Kidney glomerular epithelial cell (primary cell): ENCODE measurements around the gene RPTOR.
A peak's percentile ranks its signal among the peaks of the same experiment; 100 is the strongest.
"Not testable (repeated sequence)": the region's sequence is repeated elsewhere in the genome, so short reads cannot be mapped to it uniquely, and the experiment has no call there.

Source experiments
- DNase-seq: peaks from one replicate; lab custom pipeline; 2025; lab: John Stamatoyannopoulos, UW

Gene RPTOR

GRCh38 chr17:80781807-80782277, 237.2 kb downstream of the RPTOR start:
- DNase-seq, result no peak

- DNase-seq, result peak; percentile 1
Observed at GRCh38 chr17:80782536-80783427, 238.1 kb downstream of the RPTOR start.

- DNase-seq, result no peak
Observed at GRCh38 chr17:80783486-80783885, 238.8 kb downstream of the RPTOR start.

GRCh38 chr17:80783971-80784370, 239.3 kb downstream of the RPTOR start:
- no peak for DNase-seq

GRCh38 chr17:80785477-80786178, 241.0 kb downstream of the RPTOR start:
- no peak for DNase-seq

- no peak for DNase-seq
Observed at GRCh38 chr17:80786470-80786869, 241.8 kb downstream of the RPTOR start.

GRCh38 chr17:80786887-80787286, 242.2 kb downstream of the RPTOR start:
- no peak for DNase-seq

- no peak for DNase-seq
Observed at GRCh38 chr17:80787881-80788280, 243.2 kb downstream of the RPTOR start.

- peak; percentile 45 for DNase-seq
Observed at GRCh38 chr17:80789356-80789902, 244.8 kb downstream of the RPTOR start.

- no peak for DNase-seq
Observed at GRCh38 chr17:80790021-80790765, 245.6 kb downstream of the RPTOR start.

GRCh38 chr17:80790981-80791742, 246.5 kb downstream of the RPTOR start:
- DNase-seq, result no peak

- DNase-seq, result peak; percentile 55
Observed at GRCh38 chr17:80791758-80792284, 247.2 kb downstream of the RPTOR start.

- DNase-seq, result no peak
Observed at GRCh38 chr17:80792373-80792781, 247.7 kb downstream of the RPTOR start.

GRCh38 chr17:80793421-80793820, 248.8 kb downstream of the RPTOR start:
- no peak for DNase-seq

GRCh38 chr17:80793851-80794267, 249.2 kb downstream of the RPTOR start:
- DNase-seq, result no peak

- DNase-seq, result no peak
Observed at GRCh38 chr17:80794281-80795089, 249.8 kb downstream of the RPTOR start.

GRCh38 chr17:80795090-80795580, 250.5 kb downstream of the RPTOR start:
- no peak for DNase-seq

GRCh38 chr17:80795754-80796153, 251.1 kb downstream of the RPTOR start:
- peak; percentile 7 for DNase-seq

GRCh38 chr17:80796430-80796861, 251.8 kb downstream of the RPTOR start:
- DNase-seq, result no peak

- DNase-seq, result not testable (repeated sequence)
Observed at GRCh38 chr17:80797222-80797621, 252.6 kb downstream of the RPTOR start.
